SH-SY5Y (cell line): ENCODE data around the gene COL18A1.

Source experiments
- GATA2 ChIP-seq: IDR thresholded peaks from 2 replicates; pipeline ENCODE4 v1.6.1; 2011; ENCODE audit warnings: mild to moderate bottlenecking, low read depth, low read length
- GATA3 ChIP-seq: IDR thresholded peaks from 2 replicates; pipeline ENCODE4 v1.6.1; 2011; ENCODE audit warnings: low read depth, mild to moderate bottlenecking, low read length, moderate library complexity

DNA sequence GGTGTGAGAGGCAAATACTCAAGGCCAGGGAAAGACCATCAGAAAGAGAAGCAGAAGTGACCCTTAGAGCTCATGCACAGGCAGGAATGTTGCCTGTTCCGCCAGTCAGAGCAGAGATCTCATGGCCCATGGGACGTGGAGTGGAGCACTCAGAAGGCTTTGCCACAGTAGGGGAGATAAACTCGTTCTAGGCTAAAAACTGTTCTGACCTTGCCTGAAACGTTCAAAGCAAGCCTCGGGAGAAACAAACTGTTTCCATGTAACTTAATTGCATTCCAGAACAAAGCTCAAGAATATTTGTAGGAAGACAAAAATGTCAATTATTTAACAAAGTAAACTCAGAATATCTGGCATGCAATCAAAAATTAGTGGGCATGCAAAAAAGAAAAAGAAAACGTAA, 158.0 kb downstream of the COL18A1 start:
- TF ChIP-seq GATA2 (no peak), GATA3 (no peak)
